ENCODE data around the gene H2BK1.

DNA sequence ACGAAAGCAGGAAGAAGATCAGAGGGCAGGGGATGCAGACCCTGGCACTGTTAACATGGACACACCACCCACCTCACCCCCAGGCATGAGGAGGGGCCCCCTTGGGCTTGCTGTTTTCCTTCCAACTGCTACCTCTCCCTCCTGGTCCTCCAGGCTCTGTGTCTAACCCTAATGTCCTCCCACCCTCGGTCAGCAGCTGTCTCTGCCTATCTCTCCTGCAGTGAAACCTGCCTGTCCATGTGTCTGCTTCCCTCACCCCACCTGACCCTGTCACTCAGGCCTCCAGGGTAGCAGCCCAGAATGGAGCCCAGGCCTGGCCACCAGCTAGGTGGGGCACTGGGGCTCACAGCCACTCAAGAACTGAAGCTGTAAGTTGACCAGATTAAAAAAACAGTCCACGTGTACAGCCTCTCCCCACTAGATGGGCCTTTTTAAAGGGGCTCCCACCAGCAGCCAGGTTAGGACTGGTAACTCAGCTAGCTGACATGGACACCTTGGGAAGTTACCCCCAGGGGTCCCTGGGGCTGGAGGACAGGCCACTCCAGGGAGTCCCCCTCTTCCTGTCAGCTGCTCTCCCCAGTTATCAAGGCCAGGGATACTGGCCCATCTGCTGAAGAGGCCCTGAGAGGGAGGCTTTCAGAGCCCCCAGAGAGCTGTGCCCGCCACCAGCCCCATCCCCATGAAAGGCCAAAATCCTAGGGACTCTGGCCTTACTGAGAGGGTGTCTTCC, 36.7 kb upstream of the H2BK1 start:
- TF ChIP-seq, protein P1, sequence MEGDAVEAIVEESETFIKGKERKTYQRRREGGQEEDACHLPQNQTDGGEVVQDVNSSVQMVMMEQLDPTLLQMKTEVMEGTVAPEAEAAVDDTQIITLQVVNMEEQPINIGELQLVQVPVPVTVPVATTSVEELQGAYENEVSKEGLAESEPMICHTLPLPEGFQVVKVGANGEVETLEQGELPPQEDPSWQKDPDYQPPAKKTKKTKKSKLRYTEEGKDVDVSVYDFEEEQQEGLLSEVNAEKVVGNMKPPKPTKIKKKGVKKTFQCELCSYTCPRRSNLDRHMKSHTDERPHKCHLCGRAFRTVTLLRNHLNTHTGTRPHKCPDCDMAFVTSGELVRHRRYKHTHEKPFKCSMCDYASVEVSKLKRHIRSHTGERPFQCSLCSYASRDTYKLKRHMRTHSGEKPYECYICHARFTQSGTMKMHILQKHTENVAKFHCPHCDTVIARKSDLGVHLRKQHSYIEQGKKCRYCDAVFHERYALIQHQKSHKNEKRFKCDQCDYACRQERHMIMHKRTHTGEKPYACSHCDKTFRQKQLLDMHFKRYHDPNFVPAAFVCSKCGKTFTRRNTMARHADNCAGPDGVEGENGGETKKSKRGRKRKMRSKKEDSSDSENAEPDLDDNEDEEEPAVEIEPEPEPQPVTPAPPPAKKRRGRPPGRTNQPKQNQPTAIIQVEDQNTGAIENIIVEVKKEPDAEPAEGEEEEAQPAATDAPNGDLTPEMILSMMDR (IDR thresholded peaks at IDR 0.05): no peak
- no peak for TF ChIP-seq ELF4 (CRISPR knock-in tag; IDR thresholded peaks at IDR 0.05; ENCODE audit: low read depth)
- no peak for TF ChIP-seq CREB1 (CRISPR knock-in tag; IDR thresholded peaks at IDR 0.05)
- no peak for TF ChIP-seq NFYB (CRISPR knock-in tag; conservative IDR thresholded peaks at IDR 0.05; ENCODE audit: low read depth)
- TF ChIP-seq FOXJ3 (CRISPR knock-in tag; IDR thresholded peaks at IDR 0.05; ENCODE audit: borderline replicate concordance): no peak
- no peak for TF ChIP-seq NR2C2 (CRISPR knock-in tag; IDR thresholded peaks at IDR 0.05)
- no peak for TF ChIP-seq E2F4 (CRISPR knock-in tag; IDR thresholded peaks at IDR 0.05; ENCODE audit: borderline replicate concordance, low read depth)
- TF ChIP-seq USF1 (CRISPR knock-in tag; IDR thresholded peaks at IDR 0.05): no peak

All from WTC11 (cell line).